DMS79 treated with DMSO at 0.1 percent for 48 hours (cell line): ENCODE results near the gene MEIS2.

Source experiments
- DNase-seq: peaks from one replicate; lab custom pipeline; 2025; lab: John Stamatoyannopoulos, UW

MEIS2 gene

DNA sequence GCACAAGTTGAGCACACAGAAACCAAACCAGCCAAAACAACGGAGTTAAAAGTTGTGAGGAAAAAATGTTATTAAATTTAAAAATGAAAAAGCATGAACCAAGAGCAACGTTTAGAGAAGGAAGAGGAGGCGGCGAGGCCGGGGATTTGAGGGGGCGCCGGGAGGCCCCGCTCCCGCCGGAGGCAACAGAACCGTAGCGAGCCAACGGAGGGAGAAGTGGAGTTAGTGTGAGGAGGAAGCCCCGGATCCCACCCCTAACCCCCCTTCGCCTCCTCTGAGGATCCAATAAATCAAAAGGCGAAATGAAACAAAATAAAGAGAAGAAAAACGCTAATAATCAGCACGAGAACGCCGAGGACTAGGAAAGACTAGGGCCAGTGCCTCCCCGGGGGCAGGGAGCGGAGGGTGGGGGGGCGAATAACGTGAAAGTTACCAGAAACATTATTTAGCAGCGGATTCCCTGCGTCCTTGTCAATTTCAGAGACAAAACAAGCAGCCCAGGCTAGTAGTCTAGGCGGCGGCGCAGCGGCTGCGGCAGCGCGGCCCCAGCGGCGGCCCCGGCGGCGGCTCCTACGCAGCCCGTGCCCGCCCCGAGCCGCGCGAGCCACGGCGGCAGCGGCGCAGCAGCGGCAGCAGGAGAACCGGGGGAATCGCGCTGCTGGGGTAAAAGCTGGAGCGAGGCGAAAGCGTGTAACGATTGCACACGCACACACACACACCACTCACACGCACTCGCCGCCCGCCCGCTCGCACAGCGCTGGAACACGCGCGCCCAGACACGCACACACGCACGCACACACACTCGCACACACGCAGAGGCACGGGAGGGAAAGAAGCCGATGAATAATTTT is 1.7 kb downstream of the MEIS2 start:
- peak; percentile 29 for DNase-seq

DNA sequence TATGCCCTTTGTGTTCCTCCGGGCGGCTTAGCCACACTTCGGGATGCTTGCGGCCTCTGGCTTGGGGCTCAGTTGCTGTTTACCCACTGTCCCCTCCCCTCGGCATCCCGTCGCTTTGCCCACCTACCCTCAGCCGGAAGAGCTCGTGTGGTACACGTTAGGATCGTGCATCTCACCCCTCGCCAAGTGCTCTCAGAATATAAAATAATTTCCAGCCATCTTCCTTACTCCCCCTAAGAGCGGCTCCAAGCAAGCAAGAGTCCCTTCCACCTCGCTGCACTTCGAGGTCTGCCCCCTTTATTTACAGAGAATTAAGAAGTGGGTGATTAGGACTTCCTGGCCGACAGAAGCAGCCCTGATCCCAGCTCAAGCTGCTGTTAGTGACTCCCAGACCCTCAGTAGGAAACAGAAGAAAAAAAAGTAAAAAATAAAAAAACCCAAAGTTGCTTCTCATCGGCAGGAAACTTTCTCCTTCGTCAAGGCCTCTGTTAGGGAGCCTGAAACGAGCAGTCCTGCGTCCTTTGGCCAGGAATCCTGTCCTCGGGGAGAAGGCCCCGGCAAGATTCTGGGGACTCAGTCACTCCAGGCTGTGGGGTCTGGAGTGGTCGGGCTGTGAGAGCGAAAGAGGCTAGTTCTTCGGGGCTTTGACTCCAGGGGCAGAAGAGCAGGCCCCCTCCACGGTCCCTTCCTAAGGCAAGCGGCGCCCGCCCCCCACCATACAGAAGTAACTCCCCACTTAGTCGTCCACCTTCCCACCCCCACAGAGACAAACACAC is 3.0 kb downstream of the MEIS2 start:
- DNase-seq: no peak

DNA sequence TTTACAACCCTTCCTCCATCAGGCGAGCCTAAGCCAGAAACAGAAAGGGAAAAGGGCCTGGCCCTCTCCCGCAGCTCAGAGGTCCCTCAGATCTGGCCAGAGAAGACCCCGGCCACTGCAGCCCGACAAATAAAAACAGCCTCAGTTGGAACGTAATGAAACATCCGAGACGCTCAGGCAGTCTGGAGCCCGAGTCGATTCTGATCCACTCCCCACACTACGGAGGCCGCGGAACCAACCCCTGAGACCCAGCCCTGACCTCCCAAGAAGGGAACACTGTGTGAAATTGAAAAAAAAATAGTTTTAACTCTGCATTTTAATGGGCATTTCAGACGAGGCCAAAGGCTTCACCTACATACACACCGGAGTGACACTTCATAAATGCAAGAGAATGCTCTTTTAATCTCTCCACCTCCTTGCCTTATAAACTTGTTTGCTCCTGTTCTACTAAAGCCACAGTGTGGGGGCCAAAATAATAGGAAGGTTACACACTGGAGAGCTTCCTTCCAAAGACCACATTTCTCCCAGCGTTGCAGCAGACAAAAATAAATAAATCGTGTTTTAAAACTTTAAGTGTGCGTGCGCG is 3.7 kb downstream of the MEIS2 start:
- no peak for DNase-seq

- DNase-seq: no peak
These were observed 4.4 kb downstream of the MEIS2 start for GRCh38 chr15:37095770-37096557.

- DNase-seq: no peak
These were observed 5.2 kb downstream of the MEIS2 start for GRCh38 chr15:37094915-37095711.

DNA sequence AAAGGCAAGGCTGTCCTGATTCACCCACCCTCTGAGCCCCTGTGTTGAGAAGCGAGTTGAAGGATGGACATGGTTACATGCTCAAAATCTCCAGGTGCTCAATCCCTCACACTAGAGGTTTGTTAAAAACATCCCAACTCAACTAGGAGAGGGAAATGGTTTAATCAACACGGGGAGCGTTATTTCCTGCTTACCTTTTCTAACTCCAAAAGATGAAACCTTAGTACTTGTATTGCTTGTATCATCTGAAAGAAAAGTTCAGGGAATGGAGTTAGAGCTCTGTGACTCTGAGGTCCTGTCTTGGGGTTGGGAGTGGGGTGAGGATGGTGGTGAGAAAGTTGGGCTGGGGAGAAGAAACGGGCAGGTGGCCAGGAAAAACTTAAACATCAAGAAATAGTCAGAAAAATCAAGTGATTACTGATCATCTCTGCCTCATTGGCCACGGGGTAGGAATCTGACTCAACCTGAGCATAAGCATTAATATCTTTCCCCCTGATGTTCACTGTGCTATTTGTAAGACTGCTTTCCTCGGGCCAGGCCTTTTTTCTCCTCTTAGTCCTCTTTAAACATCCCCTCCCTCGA is 5.9 kb downstream of the MEIS2 start:
- DNase-seq: no peak

- no peak for DNase-seq
These were observed 6.6 kb downstream of the MEIS2 start for GRCh38 chr15:37093480-37094332.

DNA sequence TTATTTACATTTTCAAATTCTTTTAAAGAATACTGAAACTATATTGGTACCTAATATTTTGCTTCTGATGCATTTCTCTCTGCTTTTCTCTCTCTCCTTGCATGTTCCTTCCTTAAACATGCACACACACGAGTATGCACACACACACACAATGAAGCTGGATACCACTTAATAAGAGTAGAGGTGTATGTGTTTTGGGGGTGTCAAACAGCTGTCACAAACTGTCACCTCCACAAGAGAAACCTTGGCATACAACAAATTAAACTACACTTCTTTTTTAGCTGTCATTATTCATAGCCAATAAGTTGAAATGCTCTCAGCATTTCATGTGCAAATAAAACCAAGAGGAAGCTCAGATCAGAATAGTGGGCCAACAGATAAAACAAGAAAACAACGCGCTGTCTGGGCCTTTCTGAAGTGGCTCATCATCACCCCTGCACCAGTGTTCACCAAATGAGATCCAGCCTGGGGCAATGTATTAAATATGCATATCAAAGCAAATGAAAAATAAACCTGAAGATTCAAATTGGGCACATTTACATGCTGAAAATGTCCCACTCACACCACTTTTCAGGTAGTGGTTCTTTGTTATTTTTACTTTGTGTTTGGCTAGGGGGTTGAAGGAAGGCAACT is 9.7 kb downstream of the MEIS2 start:
- no peak for DNase-seq

GRCh38 chr15:37088436-37088835 is 11.9 kb downstream of the MEIS2 start:
- no peak for DNase-seq

- DNase-seq: no peak
These were observed 13.2 kb downstream of the MEIS2 start for GRCh38 chr15:37087131-37087588.

- DNase-seq: no peak
These were observed 13.8 kb downstream of the MEIS2 start for GRCh38 chr15:37086521-37086920.

DNA sequence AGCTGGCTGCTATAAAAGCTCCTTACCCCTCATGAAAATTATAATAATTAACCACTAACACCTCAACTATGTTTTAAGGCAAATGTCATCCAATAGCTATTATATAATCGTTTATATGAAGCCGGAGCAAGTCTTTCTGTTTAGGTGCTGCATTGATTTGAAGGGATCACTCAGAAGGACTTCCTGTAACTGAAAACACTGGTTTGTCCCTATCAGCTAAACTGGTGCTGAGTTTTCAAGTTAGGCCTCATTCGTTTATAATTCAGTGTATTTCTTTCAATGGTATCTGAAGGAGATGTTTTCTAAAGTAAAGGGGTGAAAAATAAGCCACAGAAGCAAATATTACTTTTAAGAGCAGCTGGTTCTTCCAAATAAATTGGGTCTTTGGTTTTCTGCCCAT is 14.2 kb downstream of the MEIS2 start:
- no peak for DNase-seq

DNA sequence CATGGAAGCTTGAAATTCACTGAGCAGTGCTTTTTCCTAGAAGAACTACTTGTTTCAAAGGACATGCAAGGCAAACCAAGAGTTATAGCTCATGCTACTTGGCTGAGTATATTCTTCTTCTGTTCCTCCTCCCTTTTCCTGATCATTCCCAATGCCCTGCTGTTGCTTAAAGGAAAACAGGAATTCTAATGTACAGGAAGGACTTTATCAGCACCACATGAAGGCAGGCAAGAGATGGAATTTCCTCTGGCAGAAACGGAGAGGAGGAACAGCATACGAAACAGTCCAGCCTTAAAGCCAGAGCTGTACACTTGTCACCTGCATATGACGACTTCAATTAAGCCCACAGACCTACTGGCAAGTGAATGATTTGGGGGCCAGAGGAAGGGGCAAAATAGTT is 15.7 kb downstream of the MEIS2 start:
- DNase-seq: no peak

DNA sequence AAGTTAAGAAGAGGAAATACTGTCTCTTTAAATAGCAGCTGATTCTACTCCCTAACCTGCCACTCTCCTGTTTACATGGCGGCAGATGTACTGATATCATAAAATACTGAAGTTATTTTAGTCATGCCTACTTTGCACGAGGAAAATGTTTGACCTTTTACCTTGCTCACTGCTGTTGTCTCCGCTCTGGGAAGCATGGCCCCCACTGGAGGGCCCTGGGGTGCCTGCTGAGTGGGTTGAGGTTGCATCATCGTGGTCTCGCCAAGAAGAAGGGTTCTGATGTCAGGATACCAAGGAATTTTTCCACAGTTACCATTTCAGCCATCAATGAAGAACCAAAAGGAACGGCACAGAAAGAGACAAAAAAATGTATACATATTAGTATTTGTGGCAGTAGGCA is 16.7 kb downstream of the MEIS2 start:
- no peak for DNase-seq

DNA sequence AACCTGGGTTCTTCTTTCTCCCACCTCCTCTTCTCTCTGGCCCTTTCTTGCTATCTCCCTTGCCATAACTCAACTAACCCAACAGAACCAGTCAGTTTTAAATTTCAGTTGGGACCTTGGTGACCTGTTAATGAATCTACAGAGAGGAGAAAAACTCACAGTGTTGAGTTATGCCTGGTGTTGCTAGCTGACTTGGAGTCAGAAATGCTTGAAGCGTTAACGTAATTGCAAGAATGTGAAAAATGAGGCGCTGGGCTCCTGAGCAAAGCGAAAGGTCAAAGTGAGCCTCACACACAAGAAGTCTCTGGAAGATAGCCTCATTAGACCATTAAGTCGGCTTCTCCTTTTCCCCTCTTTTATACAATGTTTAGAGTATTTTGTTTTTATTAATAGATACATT is 18.4 kb downstream of the MEIS2 start:
- DNase-seq: no peak

DNA sequence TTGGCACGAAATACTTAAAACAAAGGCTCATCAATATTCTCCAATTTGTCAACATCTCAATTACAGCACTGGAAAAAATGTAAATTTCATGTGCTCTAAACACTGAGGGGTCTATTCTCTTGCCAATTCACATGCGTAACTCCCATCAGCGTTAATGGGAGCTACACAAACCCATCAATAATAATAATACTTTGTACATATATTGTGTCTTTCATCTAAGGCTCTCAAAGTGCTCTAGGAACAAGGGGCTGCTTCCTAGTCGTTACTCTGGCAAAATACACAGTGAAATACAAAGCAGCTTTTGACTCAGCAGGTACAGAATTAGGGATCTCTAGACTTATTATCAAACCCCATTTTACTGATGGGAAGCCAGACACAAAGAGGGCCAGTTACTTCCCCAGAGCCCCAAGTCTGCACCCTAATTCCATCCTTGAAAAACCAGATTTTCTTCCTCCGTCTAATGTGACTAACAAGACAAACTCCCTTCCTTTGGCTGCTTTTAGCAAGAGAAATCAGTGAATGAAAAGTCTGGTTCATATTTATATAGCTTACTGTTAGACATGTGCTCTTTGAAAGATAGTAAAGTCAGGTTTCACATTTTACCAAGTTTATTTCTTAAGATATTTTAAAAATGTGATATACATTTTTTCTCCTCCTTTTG is 20.0 kb downstream of the MEIS2 start:
- no peak for DNase-seq

DNA sequence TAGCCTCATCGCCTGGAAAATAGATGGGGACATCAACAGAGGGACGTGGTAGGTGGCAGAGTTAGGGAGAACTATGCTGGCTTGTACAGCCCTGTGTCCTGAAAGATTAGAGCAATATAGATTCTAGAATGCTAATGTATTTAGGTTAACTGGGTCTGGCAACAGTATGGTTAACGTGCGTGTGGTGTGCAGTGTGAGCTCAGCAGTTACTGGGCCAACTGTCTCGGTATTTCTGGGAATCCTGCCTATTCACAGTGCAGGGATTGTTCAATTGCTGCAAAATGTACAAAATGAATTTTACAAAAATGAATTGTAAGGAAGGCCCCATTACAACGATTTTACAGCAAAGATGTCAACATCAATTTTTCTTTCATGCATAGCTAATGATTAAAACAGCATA is 20.6 kb downstream of the MEIS2 start:
- DNase-seq: no peak

DNA sequence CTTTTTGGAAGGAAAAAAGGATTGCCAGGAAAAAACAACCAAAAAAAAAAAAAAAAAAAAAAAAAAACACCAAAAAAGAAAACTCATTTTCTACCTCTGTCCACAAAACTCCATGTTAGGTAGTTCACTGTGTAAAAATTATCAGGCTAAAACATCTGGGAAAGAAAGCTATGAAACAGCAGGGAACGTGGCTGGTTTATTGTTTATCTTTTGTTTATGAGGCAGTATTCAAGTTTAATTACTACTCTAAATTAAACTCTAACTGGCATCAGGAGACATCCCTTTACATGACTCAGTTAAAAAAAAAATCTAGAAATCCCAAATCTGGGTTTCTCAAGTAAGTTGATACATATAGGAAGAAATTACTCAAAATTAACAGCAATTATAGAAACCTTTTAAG is 21.8 kb downstream of the MEIS2 start:
- no peak for DNase-seq
